Measurements from ENCODE around the gene CUEDC1.

Gene CUEDC1

DNA sequence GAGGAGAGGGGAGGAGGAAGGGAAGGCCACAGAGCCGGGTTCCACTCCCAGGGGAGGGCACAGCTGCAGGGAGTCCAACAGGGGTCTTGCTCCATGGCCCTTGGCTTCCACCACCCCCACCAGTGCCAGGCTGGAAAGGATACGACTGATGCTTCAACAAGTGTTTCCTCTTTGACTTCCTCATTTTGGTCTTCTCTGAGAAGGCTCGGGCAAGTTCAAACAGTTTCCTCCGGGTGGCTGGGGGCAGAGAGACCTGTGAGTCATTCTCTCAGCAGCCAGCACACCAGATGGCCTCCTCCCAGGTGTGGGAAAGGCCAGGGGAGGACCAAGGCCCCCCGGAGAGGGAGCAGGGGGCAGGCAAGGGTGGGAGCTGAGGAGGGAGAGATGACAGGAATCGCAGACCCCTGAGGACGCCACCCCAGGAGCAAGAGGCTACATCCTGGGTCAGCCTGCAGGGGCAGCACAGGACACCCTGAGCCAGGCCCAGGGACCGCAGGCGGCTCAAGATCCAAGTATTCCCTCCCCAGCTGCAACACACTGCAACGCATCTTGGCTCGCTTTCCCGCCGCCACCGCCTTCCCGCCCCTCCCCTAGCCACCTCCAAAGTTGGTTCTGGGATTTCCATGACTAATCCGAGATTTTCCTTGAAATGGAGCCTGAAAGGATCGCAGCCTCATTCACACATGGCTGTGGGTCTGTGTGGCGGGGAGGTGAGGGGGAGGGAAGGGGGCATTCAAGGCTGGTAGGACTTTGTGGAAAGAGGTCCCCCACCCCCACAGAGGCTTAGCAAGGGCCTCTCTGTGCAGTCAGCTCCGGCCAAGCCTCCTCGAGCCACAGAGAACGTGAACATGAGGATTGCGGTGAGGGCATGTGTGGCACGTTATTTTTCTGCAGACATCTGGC, 87.0 kb downstream of the CUEDC1 start:
- DNase-seq, result peak in 1 of 2 experiments; percentile 26
- no peak for TF ChIP-seq POLR2A (IDR thresholded peaks at IDR 0.05; ENCODE audit: low read length)
- TF ChIP-seq GATA1 (IDR thresholded peaks at IDR 0.05; ENCODE audit: low read depth, low read length), result no peak

DNA sequence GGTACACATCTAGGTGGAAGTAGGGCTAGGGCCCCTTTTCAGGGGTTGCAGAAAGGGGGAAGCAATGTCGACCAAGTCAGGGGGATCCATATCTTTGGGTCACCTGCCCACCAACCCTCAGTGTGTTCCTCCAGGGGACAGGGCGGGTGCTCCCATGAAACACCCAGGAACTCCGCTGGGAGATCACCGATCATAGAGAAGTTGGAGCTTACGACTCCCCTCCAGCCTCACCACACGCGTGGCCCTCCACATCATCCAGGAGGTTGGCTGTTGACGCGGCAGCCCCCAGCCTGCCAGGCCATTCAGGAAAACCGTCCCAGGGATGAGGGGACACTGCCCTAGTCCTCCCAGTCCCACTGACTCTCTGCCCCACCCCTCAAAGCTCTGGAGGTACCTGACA, 88.1 kb downstream of the CUEDC1 start:
- DNase-seq, result no peak
- no peak for TF ChIP-seq GATA1 (IDR thresholded peaks at IDR 0.05; ENCODE audit: low read depth, low read length)
- TF ChIP-seq POLR2A (IDR thresholded peaks at IDR 0.05; ENCODE audit: low read length), result no peak

DNA sequence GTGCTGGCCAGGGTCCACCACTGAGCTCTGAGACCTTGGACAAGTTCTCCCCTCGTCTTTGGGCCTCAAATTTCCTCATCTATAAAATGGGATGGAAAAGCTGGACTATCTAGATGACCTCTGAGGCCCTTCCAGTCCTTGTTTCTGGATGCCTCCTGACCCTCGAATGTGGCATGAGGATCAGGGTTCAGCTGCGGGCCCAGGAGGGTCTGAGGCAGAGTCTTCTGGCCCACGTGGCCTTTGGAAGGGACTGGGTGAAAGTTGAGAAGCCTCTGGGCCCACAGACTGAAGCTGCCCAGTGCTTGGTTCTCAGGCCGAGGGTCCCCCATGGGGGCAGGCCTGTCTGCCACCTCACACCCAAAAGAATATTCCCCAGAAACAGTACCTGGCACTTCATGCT, 88.5 kb downstream of the CUEDC1 start:
- TF ChIP-seq POLR2A (IDR thresholded peaks at IDR 0.05; ENCODE audit: low read length) (no peak), GATA1 (IDR thresholded peaks at IDR 0.05; ENCODE audit: low read depth, low read length) (no peak)
- DNase-seq, result no peak

- no peak for DNase-seq
- TF ChIP-seq POLR2A (IDR thresholded peaks at IDR 0.05; ENCODE audit: low read length), result no peak
- no peak for TF ChIP-seq GATA1 (IDR thresholded peaks at IDR 0.05; ENCODE audit: low read depth, low read length)
Observed at GRCh38 chr17:57866319-57866718, 88.9 kb downstream of the CUEDC1 start.

DNA sequence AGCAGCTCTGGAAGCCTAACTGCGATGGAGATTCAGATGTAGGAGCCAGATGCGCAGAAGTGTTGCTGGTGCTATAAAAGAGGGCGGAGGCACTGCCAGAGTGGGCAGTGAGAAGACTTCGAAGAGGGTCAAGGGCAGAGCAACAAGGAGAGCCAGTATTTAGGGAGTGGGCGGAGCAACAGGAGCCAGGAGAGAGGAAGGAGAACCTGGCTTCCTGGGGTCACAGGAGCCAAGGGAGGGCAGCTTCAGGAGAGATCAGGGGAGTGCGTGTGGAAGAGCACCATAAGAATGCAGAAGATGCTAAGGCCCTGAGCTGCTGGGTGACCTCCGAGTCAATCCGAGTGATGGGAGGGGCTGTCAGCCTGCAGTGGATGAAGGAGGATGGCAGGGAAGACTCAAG, 90.9 kb downstream of the CUEDC1 start:
- TF ChIP-seq POLR2A (IDR thresholded peaks at IDR 0.05; ENCODE audit: low read length) (no peak), GATA1 (IDR thresholded peaks at IDR 0.05; ENCODE audit: low read depth, low read length) (no peak)
- no peak for DNase-seq

GRCh38 chr17:57862694-57863667, 92.2 kb downstream of the CUEDC1 start:
- TF ChIP-seq POLR2A (IDR thresholded peaks at IDR 0.05; ENCODE audit: low read length) (no peak), GATA1 (IDR thresholded peaks at IDR 0.05; ENCODE audit: low read depth, low read length) (no peak)
- no peak for DNase-seq

GRCh38 chr17:57861790-57862693, 93.2 kb downstream of the CUEDC1 start:
- peak; percentile 22 to 25 for DNase-seq
- TF ChIP-seq POLR2A (IDR thresholded peaks at IDR 0.05; ENCODE audit: low read length), result no peak
- TF ChIP-seq GATA1 (IDR thresholded peaks at IDR 0.05; ENCODE audit: low read depth, low read length), result no peak

DNA sequence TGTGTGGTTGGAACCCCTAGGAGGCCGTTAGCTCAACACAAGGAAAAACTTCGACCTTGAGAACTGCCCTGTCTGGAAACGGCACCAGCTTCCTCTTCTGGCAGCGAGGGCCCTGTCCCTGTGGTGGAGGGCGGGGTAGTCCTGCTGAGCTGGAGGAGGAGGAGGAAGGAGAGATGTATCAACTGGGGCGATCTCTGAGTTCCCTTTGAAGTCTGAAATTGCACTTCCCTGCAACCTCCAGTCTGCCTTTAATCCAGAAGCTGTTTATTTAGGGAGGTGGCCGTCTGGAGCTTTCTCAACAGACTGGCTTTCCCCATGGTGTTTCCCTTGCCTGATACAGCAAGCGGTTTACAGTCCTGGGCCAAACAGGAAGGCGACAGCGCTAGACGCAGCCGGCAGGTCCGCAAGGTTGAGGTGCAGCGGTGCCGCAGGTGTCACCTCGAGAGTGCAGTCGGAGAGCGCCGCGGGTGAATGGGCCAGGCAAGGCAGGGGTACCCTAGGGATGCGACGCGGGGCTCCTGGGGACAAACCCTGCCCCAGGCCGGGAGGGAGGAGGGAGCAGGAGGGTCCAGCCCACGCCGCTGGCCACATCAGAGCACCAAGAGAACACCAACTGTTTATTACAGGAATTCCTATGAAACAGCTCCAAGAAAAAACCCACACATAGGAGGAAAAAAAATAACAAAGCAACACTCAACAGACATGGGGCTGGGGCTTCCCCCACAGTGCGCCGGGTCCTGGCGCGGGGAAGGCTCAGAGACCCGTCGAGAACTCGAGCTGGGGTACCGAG, 94.0 kb downstream of the CUEDC1 start:
- peak; percentile 27 to 35 for DNase-seq
- TF ChIP-seq GATA1 (IDR thresholded peaks at IDR 0.05; ENCODE audit: low read depth, low read length) (no peak), POLR2A (IDR thresholded peaks at IDR 0.05; ENCODE audit: low read length) (no peak)

DNA sequence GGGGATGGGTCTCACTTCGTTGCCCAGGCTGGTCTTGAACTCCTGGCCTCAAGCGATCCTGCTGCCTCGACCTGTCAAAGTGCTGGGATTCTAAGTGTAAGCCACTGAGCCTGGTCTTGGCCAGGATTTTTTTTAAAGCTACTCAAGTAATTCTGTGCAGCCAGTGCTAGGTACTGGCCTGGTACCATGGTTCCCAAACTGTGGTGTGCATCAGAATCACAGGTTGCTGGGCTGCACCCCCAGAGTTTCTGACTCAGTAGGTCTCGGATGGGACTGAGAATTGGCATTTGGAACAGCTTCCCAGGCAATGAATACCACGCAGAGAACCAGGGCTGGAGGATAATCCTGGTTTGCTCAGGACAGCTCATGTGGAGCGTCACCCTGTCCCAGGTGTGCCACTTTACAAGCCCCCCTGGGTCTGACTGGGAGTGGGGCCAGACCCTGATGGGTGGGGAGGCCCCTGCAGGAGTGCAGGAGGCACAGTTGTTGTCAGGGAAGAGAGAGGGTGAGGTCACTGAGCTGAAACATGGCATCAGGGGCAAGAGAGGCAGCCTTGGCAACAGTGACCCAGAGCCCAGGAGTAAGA, 94.7 kb downstream of the CUEDC1 start:
- no peak for DNase-seq
- TF ChIP-seq POLR2A (IDR thresholded peaks at IDR 0.05; ENCODE audit: low read length), result no peak
- no peak for TF ChIP-seq GATA1 (IDR thresholded peaks at IDR 0.05; ENCODE audit: low read depth, low read length)

DNA sequence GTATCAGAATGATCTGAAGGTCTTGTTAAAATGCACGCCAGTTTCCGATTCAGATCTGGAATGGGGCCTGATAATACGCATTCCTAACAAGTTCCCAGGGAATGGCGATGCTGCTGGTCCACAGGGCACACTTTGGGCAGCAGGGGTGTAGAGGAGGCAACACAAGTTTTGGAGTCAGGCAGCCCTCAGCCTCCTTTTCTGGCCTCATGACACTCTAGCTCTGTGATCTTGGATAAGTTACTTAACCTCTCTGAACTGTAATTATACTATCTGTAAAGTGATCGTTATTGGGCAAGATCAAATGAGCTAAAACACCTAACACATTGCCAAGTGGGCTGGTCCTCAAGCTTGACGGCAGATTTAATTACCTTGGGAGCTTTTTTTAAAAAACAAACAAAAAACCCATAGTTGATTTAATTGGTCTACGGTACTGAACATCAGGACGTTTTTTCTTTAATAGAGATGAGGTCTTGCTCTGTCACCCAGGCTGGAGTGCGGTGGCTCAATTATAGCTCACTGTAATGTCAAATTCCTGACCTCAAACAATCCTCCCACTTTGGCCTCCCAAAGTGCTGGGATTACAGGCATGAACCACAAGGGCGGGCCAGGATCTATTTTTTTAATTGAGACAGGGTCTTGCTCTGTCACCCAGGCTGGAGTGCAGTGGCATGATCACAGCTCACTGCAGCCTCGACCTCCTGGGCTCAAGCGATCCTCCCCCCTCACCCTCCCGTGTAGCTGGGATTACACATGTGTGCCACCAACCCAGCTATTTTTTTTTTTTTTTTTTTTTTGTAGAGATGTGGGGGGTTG, 95.4 kb downstream of the CUEDC1 start:
- no peak for TF ChIP-seq GATA1 (IDR thresholded peaks at IDR 0.05; ENCODE audit: low read depth, low read length)
- no peak for TF ChIP-seq POLR2A (IDR thresholded peaks at IDR 0.05; ENCODE audit: low read length)
- no peak for DNase-seq

DNA sequence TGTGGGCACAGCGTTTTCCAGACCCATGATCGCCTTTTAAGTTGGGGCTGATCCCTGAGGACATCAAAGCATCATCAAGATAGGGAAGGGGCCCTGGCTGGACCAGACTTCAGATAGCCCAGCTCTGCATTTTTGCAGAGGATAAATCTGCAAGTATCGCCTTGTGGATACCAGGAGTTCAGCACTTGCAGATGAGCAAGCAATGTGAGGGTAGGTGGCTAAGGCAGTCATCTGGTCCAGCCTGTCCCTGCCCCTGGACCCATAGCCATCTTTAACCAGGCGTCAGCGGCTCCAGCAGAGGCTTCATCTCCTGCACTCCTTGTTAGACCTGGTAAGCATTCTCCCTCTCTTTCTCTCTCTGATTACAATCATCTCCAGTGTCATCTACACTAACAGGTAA, 96.4 kb downstream of the CUEDC1 start:
- no peak for TF ChIP-seq GATA1 (IDR thresholded peaks at IDR 0.05; ENCODE audit: low read depth, low read length)
- DNase-seq, result no peak
